ENCODE results near the gene ADAMTSL5.

ADAMTSL5 gene

DNA sequence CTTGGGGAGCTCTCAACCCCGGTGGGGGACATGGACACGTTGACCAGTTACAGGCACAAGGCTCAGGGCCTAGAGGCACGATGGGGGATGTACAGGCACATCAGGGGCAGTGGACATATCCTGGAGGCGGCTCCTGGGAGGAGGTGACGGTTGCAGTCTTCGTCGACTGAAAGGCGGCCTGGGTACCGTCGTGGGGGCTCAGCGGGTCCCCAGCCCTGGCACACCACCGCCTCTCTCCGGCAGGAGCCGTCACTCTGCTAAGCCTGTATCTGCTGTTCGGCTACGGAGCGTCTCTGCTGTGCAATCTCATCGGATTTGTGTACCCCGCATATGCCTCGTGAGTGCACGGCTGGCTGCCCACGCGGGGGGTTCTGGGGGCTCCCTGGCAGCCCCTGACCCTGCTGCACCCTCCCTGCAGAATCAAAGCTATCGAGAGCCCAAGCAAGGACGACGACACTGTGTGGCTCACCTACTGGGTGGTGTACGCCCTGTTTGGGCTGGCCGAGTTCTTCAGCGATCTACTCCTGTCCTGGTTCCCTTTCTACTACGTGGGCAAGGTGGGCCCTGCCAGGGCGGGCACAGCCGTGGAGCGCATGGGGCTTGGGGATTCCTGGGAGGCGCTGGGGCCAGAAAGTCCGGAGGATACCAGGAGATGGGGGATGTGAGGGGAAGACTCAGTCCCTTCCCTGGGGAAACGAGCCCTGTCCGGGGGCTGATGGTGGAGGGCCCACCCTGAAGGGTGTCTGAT, 17.6 kb downstream of the ADAMTSL5 start:
- DNase-seq = no peak

DNA sequence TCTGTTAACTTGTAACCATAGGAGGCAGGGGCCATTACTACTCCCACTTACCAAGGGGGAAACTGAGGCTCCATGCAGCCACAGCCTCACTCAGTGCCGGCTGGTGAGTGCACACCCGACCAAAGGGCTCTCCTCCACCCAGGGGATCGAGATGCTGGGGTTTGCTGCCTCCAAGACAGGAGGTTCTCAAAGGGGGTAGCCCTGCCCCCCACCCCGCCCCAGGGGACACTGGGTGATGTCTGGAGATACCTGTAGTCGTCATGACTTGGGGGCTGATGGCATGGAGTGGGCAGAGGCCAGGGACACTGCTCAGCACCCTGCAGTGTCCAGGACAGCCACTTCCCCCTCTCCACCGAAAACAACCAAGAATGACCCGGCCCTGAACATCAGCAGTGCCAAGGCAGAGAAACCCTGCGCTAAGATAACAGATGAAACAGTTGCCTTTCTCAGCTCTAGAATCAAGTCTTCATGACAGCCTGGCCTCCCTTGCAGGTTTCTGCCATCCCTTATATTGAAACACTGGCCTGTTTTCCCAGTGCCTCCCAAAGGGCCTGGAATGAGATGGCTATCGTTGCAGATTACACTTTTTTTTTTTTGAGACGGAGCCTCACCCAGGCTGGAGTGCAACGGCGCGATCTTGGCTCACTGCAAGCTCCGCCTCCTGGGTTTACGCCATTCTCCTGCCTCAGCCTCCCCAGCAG, 18.6 kb downstream of the ADAMTSL5 start:
- no peak for DNase-seq

DNA sequence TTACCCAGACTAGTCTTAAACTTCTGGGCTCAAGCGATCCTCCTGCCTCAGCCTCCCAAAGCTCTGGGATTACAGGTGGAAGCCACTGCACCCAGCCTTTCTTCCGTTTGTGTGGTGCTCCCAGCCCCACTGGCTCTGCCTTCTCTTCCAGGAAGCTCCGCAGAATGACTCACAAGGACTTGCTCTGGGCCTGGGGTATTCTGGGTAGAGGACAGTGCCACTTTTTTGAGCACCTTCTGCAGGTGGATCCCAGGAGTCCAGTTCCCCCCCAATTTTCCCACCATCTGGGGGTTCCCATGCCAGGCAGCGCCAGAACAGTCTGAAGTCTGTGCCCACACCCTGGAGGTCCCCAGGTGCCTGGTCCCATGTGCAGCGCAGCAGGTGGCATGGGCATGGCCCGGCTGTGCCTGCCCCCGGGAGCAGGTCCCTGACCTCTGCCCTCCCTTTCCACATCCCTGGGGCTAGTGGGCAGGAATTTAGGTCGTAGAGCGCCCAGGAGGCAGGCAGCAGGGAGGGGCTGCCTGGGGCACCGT, 20.3 kb downstream of the ADAMTSL5 start:
- DNase-seq = no peak

DNA sequence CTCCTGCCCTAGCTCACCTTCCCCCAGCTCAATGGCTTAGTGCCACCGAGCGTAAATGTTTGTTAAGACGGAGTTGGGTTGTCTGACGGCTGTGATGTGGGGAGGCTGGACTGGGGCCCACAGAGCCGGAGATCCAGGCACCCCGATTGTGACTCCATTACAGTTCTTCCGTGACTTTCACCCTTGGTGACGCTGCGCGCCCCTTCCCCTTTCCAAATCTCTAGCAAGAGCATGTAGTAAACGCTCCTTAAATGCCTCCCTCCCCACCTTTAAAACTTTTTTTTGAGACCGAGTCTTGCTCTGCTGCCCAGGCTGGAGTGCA, 21.0 kb downstream of the ADAMTSL5 start:
- no peak for DNase-seq

DNA sequence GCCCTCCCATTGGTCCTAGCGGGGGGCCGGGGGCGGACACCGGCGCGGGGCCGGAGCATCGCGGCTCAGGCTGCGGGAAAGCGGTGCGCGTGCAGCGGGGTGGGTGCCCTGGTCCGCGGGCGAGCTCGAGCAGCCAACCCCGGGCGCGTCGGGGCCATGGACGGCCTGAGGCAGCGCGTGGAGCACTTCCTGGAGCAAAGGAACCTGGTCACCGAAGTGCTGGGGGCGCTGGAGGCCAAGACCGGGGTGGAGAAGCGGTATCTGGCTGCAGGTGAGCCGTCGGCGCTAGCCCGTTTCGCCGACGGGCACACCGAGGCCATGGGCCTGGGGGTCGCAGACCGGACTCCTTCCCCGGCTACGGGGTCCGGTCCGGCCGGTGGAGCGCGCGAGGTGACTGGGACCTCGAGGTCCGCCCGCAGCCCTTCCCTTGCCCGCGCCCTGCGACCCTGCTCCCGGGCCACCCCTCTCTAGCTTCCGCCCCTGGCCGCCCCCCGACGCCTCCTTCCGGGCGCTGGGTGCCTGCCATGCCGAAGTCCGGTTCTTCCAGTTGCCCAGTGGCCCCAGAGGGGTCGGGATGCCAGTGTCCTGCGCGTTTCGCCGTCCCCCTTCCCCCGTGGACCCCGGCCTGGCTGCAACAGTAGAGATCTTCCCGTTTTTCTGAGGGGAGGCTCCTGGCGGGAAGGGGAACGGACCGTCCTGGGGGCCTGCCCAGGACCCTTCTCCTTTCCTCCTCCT, 21.5 kb downstream of the ADAMTSL5 start, which contains the start of gene REEP6:
Gene REEP6 (plus strand): TSS at position 68 of the 735 bp plus-strand sequence. CDS start 89 bp downstream, at position 157.
- DNase-seq = no peak

DNA sequence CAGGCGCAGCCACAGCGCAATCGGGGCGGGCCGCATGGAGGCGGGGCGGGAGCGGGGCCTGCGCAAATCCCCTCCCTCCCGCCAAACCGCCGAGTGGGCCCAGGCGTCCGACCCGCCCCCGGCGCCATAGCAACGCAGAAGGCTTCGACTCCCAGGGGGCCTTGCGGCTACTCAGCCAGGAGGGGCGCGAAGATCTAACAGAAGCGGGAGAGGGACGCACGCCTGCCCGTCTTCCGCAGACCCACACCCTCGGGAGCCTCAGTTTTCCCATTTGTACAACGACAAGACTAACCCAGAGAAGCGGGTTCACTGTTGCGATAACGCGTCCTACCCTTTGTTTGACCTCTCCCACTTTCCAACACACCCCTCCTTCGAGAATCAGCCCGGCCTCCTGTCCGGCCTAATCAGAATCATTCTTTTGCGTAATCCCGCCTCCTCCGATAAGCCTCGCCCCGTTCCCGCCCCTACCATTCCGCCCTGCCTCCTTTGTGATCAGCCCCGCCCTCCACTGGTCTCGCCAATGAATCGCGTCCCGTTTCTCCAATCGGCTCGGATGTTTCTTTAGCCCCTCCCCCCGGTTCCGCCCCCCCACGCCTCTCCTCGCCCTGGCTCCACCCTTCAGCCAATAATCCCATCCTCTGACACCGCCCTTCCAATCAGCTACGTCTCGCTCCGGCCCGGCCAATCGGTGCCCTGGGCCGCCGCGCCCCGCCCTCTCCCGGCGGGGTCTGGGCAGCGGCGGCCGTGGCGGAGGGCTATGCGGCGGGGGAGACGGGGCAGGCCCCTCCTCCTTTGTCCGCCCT, 22.3 kb downstream of the ADAMTSL5 start, which contains the start of gene PCSK4:
Gene PCSK4 (minus strand): TSS at position 40 of the 803 bp plus-strand sequence. CDS start 4 bp downstream, at position 36.
- peak; percentile 94 to 99 for DNase-seq

DNA sequence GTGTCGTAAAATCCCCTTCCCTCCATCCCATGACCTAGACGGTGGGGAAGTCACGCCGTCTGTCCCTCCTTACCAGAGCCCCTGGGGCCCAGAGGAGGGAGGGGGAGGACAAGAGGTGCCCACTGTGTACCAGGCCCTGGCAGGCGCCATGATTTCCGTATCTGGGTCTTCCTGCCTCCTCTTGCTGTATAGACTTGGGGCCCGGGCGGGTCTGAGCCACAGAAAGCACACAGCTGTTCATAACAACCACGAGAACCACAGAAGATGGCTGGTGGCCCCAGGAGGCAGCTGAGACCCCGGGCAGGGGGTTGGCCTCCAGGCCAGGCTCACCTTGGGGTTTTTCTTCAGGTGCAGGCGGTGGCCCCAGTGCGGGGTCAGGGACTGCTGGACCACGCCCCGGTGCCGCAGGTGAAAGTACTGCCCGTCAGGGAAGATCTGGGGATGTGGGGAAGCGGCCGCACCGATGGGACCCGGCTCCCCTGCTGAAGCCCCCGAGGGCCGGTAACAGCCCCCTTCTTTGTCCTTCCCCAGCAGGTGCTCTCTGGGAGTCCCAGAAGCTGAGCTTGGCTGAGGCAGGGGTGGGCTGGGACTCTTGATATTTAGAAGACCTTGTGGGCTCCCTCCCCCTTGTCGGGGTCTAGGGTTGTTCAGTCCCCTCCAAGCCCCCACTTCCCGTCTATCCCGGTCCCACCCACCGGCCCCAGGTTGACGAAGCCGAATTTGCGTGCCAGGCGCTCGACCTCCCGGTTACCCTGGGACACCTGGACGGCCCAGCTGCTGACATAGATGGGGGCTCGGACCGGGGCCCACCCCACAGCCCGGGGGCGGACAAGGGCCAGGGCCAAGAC, 23.1 kb downstream of the ADAMTSL5 start:
- no peak for DNase-seq

DNA sequence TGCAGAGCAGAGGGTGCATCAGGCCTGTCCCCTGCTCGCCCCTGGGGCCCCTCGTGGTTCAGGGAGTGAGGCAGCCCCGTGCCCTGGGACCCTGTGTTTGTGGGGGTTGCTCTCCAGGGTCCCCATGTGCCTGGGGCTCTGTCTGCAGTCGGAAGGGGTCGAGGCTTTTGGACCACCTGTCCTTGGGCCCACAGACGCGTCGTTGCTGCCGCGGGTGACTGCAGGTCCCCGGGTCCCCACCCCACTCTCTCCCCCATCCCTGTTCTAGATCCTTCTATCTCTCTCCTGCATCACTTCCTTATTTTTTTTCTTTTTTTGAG, 24.6 kb downstream of the ADAMTSL5 start:
- no peak for DNase-seq

DNA sequence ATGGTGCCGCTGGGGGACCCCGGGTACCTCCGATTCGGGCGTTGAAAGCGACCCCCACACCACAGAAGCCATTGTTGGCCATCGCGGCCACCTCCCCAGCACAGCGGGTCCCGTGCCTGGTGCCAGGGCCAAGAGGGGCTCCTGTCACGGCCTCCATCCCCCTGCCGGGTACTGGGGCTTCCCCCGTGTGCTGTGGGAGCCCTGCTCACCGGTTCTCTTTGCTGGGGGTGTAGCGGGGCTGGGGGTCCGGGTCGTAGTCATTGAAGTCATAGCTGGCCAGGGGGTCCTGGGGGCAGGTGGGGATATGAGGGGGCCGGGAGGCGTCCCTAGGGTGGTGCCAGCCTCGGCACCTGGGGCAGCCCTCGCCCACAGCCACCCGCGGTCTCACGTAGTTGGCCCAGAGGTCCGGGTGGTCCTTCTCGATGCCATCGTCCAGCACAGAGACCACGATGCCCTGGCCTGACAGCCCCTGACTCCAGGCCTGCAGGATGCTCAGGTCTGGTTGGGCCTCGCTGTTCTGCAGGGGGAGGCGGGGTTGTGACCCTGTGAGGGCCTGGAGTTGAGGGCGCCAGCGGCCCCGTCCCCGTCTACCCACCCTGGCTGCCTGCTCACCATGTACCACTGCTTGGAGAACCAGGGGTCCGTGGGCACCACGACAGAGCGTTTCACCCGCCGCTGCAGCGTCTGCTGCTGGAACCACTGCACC, 25.1 kb downstream of the ADAMTSL5 start:
- no peak for DNase-seq

DNA sequence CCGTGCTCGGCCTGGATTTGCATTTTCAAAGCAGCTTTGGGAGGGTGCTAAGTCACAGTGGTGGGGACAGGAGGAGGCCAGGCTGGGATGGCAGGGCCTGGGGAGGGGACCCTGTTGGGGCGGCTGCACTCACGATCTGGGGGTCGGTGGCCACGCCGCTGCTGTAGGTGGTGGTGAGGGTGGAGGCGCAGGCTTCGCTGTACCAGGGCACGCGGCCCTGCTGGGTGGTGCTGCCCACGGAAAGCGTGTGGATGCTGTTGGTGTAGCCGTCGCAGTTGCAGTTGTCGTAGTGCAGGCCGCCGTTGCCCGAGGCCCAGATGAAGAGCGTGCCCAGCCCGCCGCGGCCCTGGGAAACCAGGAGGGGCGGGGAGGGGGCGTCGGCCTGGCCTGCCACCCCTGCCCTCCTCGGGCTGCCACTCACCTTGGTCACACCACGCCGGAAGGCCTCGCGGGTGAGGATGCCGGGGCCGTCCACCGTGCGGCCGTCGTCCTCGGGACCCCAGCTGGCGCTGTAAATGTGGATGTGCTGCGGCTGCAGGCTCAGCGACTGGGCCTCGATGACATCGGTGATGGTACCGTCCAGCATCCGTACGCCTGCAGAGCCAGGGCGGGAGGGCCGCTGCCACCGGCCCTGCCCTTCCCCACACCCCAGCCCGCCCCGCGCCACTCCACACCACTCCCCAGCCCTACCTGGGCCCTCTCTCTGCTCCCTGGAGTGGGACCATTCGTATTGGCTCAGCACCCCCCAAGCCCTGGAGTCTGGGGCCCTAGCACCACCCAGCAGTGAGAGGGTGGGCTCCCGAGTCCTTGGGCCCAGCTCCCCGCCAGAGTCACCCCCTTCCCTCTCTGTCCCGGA, 25.9 kb downstream of the ADAMTSL5 start:
- no peak for DNase-seq

DNA sequence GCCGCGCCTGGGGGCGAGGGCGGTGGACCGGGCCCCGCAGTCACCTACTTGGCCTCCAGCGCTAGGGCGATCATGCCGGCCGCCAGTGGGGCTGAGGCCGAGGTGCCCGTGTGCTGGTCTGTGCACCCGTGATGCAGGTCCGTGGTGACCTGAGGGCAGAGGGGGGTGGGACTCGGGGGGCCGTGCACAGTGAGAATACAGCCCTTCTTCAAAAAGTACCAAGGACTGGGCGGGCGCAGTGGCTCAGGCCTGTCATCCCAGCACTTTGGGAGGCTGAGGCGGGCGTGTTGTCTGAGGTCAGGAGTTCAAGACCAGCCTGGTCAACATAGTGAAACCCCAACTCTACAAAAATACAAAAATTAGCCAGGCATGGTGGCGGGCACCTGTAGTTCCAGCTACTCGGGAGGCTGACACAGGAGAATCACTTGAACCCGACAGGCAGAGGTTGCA, 28.8 kb downstream of the ADAMTSL5 start:
- DNase-seq = no peak

DNA sequence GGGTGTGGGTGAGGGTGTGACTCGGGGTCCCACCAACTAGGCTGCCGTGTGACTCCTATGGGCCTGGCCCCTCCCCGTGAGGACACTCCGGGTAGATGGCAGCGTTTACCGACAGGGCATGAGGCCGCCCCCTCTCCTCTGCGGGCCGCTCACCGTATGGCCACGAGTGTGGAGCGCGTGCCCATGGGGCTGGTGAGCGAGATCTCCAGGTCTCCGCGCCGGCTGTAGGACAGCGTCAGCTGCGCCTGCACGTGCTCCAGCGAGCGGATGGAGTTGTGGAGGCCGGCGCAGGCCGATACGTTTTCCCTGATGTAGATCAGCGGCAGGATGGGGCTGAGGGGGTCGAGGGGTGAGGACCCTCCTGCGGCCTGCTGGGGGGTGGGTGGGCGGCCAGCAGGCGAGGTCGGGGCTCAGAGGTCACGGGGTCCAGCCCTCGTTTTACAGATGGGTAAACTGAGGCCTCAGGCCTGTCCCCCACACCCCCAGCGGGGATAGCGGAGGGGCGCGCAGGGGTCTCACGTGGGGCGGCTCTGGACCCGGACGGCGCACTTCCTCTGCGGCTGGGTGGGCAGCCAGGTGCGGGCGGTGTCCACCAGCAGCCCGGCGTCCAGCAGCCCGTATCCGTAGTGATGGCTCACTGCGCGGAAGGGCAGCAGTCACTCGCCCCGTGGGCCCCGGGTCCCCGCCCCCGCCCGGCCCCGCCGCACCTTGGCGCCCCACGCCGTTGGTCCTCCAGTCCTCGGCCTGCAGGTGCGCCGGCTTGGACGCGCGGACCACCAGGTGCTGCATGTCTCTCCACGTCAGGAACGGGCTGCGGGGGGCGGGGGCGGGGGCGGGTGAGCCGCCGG, 29.5 kb downstream of the ADAMTSL5 start:
- DNase-seq = no peak

DNA sequence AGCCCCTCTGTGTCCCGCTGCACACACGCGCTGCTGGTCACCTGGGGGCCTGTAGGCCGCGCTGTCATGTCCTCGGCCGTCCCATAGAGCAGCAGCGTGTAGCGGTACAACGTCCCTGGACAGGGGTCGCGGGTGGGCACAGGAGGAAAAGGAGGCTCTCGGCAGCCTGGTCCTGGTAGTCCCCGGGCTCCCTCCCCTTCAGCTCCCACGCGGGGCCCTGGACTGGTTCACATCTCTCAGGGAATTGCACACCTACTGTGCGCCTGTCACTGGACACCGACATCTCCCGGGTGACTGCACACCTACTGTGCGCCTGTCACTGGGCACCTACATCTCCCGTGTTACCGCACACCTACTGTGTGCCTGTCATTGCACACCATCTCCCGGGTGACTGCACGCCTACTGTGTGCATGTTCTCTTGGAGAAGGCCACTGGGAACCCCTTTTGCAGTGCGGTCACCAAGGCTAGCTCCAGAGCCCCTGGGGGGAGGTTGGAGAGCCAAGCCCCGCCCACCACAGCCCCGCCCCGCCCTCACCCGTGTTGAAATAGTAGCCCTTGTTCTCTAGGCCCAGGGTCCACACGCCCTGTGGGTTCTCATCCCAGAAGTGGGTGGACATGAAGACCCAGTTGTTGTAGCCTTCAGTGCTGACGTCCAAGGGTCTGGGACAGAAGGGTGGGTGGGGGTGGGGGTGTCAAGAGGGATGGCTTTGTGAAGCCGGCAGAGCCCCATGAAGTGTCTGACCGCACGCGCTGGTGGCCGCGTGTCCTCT, 30.3 kb downstream of the ADAMTSL5 start:
- no peak for DNase-seq

DNA sequence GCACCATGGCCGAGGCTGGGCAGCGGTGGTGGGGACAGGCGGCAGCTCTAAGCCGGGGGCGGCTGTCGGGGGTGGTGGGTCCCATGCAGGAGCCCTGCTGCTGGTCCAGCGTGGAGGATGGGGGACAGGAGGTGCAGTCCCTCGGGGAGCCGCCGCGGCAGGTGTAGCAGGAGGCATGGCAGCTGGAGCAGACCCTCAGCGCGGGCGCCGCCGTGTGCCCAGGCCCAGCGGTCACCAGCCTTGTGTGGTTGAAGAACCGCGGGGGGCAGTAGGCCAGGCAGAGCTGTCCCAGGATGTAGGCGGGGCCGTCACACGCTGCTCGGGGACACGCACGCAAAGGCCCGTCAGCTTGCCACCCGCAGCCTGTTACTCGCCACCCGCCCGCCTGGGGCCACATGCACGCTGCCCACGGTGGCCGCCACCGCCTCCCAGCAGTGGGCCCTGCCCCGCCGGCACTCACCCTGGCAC, 30.9 kb downstream of the ADAMTSL5 start:
- DNase-seq = no peak

DNA sequence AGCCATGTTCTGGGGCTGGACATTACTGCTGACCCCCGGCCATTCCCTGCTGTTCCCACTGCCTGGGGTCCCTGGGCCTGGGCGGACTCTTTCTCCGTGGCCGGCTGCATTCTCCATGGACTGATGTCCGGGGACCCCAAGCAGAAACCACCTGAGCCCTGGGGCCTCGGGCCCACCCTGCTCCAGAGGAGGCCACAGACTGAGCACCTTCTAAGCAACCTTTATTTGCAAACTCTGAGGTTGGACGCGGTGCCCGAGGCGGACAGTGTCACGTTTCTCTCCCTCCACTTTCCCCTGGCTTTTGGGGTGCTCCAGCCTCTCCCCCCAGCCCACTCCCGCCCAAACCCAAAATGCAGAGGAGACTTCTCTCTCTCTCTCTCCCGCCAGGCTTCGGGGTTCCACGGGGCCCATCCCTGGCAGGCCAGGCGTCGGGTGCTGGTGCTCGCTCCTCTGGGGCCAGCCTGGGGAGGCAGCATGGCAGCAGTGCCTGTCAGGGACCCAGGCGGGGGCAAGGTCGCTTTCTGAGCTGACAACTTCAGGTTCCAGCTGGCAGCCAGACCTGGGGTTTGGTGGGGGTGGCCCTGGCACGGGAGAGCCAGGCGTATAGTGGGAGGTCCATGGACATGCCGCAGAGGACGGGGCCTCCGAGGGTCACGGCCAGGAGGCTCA, 31.5 kb downstream of the ADAMTSL5 start:
- DNase-seq = no peak

DNA sequence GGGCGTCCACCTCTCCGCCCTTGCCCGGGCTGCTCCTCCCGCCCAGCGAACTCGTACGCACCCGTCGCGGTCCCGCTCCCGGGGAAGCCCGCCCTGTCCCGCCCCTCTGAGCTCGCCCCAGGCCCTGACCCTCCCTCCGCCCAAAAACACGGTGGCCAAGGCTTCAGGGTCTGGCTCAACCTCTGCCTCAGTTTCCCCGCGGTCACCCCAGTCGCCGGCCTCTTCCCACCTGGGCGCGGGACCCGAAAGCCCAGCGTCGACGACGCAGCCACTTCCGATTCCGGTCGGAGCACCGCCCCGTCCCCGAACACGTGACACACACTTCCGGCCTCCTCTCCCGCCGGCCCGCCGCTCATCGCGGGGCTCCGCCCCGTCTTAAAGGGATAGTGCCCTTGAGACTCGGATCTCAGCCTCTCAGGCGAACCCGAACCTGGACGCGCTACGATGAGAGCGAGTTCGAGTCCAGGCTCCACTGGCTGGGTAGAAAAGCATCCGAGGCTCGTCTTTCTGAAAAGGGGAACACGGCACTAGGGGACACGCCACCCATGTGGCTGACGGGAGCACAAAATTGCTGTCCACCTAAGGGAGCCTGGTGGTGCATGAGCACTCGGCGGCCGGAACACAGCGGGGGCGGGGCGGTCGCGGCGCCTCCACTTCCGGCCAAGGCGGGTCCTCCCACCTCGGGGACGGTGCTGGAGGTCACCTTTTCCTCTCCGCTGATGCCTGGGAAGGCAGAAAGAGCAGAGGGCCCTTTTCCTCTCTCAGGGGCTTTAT, 33.7 kb downstream of the ADAMTSL5 start, which contains the start of gene C19orf25:
Gene C19orf25 (minus strand): TSS at position 282 of the 774 bp plus-strand sequence. CDS start 312 bp downstream, outside the sequence.
- DNase-seq = peak; percentile 79 to 92

Measured in bone marrow (tissue), 2 donors.